Measurements from ENCODE around the gene PRLR.
"Not testable (repeated sequence)": the region's sequence is repeated elsewhere in the genome, so short reads cannot be mapped to it uniquely, and the experiment has no call there.

DNA sequence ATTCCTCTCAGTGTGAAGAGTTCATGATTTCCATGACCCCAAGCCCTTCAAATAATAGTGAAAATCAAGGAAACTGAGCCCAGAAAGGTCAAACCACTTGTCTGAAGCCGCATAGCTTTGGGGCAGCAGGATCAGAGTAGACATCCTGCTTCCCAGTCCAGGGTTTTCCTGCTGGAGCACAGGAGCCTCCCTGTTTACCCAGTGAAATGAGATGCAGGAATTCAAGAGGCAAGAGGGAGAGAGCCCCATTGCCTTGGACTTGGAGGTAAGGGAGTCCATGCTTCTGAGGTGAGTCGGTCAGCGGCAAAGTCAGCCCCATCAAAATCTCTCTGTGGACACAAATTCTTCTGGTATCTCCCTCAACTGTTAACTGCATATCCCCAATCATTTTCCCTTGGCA, 42.7 kb downstream of the PRLR start:
- TF ChIP-seq, protein P1, sequence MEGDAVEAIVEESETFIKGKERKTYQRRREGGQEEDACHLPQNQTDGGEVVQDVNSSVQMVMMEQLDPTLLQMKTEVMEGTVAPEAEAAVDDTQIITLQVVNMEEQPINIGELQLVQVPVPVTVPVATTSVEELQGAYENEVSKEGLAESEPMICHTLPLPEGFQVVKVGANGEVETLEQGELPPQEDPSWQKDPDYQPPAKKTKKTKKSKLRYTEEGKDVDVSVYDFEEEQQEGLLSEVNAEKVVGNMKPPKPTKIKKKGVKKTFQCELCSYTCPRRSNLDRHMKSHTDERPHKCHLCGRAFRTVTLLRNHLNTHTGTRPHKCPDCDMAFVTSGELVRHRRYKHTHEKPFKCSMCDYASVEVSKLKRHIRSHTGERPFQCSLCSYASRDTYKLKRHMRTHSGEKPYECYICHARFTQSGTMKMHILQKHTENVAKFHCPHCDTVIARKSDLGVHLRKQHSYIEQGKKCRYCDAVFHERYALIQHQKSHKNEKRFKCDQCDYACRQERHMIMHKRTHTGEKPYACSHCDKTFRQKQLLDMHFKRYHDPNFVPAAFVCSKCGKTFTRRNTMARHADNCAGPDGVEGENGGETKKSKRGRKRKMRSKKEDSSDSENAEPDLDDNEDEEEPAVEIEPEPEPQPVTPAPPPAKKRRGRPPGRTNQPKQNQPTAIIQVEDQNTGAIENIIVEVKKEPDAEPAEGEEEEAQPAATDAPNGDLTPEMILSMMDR (IDR thresholded peaks at IDR 0.05; ENCODE audit: low read depth, low read length, poor library complexity, severe bottlenecking), result not testable (repeated sequence)
- TF ChIP-seq EZH2phosphoT487 (IDR thresholded peaks at IDR 0.05; ENCODE audit: borderline replicate concordance, low read length), result not testable (repeated sequence)

All from DOHH2 (cell line).